Effector CD4-positive, alpha-beta T cell (primary cell): ENCODE measurements around the gene FYB2.
A peak's percentile ranks its signal among the peaks of the same experiment; 100 is the strongest.

Source experiments
- DNase-seq: peaks from one replicate; pipeline ENCODE4 v3.0.0-alpha.2; 2020

FYB2 gene

DNA sequence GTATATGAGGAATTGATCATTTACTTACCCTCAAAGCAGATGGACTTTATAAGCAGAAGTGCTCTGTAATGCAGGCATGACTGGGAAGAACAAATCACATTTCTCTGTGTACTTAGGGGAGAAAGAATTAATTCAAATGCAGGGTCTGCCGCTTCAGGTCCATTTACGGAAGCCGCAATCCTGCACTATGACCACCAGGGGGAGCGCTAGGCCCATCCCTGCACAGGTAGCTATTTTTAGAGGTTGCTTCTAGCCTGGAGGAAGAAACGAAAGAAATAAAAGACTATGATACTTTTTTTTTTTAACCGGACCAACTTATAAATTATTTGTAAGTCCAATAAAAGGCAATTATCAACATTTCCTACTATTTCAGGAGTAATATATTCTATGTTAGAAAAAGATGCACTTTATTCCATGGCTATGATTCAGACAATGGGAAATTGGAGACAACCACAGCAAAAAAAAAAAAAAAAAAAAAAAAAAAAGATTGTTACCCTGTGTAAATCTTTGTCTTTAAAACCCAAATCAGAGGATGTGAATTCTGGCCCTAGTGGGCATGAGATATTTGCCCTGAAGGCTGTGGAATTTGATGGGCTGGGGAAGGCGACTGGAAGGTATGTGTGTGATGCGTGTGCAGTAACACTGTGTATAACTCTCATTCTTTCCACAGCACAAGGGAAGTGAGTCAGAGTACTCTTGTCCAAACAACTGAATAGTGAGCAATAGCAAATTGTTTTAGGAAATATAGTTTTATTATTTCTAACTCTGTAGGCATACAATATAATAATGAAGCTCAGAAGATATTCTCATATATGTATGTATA lies 12.9 kb upstream of the FYB2 start:
- DNase-seq = peak; percentile 55

GRCh38 chr1:56830052-56830451 lies 10.8 kb upstream of the FYB2 start:
- DNase-seq = no peak

- no peak for DNase-seq
These were observed 8.5 kb upstream of the FYB2 start for GRCh38 chr1:56827711-56828110.

- DNase-seq = no peak
These were observed 6.2 kb upstream of the FYB2 start for GRCh38 chr1:56825436-56825835.

GRCh38 chr1:56824938-56825337 lies 5.7 kb upstream of the FYB2 start:
- DNase-seq = no peak

DNA sequence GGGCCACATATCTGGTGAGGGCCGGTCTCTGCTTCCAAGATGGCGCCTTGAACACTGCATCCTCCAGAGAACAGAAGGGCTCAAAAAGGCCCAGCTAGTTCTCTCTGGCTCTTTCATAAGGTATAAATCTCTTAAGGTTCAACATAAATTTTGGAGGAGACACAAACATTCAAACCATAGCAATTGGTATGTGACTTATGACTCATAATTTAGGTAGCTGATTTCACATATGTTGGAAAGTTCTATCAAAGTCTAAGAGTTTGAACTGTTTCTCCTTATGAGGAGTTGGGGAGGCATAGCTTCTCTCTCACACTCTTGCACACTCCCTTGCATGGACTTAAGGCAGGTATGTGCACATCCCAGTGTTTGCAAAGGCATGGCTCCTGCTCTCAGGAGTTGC lies 5.1 kb upstream of the FYB2 start:
- no peak for DNase-seq

- no peak for DNase-seq
These were observed 2.2 kb upstream of the FYB2 start for GRCh38 chr1:56821462-56821797.

GRCh38 chr1:56820755-56821461 lies 1.7 kb upstream of the FYB2 start:
- peak; percentile 36 for DNase-seq

DNA sequence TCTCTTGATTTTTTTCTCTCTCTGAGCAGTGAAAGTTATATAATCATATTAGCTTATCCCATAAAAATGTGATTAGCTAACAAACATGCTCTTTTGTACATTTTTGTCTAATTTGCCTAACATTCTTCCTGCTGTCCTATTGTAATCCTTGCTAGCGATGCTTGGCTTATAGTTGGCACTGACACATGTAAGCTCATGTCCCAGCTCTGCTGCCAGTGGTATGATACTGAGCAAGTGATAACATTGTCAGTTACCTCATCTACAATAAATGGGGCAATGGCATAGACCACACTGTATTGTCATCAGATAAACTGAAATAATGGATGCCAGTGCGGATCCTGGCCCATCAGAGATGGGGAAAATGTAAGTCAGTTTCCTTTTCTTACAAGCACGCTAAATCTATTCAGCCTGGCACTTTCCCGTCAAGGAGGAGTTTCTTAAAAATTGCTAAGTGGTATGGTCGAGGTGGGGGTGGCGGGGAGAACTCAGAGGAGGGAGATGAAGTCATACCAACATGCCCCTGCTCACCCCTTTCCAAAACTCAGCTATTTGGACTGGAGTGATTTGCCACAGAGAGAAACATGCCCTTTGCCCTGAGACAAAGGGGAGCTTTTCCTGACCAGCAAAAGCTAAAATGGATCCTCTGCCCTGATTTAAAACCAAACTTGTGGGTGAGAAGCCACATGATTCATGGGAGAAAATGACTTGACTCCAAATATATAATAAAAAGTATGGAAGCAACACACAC lies 1.3 kb downstream of the FYB2 start:
- DNase-seq = no peak

DNA sequence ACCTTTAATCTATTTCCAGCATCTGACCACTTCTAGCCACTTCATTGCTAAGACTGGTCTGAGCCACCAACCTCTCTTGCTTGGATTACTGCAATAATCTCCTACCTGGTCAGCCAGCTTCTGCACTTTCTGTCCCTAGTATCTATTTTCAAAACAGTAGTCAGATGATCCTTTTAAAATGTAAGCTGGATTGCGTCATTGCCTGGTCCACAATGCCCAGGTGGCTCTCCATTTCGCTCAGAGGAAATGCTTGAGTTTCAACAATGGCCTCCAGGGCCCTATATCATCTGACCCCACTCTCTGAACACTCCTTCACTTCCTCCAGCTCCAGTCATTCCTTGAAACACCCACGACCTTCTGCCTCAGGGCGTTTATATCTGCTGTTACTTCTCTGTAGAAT lies 2.3 kb downstream of the FYB2 start:
- DNase-seq = no peak

DNA sequence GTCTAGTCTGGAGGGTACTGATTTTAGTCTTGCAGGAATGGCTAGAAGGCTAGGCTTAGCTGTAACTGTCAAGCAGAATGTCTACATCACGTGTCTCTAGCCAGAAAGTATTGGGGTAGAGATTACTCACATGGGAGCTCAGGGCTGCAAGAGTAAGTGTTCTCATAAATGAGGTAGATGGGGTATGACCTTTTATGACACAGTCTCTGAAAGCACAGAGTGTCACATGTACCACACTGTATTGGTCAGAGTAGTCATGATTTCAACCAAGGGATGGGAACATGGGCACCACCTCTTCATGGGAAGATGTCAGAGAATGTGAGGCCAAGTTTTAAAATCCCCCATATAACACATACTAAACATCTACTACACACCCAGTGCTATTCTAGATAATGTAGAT lies 2.9 kb downstream of the FYB2 start:
- DNase-seq = no peak

- no peak for DNase-seq
These were observed 5.0 kb downstream of the FYB2 start for GRCh38 chr1:56814205-56814604.

- no peak for DNase-seq
These were observed 7.9 kb downstream of the FYB2 start for GRCh38 chr1:56811331-56811730.

GRCh38 chr1:56808410-56808809 lies 10.8 kb downstream of the FYB2 start:
- no peak for DNase-seq

DNA sequence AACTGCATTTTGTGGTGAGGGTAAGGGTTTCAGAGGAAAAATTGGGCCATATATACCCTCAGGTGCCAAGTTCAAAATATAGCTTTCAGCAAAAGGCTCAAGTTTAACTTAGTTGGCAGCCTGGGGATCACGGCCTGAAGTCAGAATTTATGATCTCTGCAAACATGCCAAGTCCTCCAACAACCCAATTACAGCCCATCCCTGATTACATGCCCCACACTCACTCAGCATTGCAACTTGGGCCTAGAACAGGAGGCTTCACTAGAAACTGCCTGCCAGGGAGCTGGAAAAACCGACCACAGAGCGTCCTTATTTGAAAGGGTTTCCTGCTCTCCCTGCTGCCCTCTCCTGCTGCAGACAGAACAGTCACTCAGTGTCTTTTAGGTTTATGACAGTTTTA lies 12.4 kb downstream of the FYB2 start:
- no peak for DNase-seq

GRCh38 chr1:56803561-56804156 lies 15.5 kb downstream of the FYB2 start:
- no peak for DNase-seq

GRCh38 chr1:56799605-56800400 lies 19.4 kb downstream of the FYB2 start:
- no peak for DNase-seq

- no peak for DNase-seq
These were observed 21.1 kb downstream of the FYB2 start for GRCh38 chr1:56798053-56798471.

DNA sequence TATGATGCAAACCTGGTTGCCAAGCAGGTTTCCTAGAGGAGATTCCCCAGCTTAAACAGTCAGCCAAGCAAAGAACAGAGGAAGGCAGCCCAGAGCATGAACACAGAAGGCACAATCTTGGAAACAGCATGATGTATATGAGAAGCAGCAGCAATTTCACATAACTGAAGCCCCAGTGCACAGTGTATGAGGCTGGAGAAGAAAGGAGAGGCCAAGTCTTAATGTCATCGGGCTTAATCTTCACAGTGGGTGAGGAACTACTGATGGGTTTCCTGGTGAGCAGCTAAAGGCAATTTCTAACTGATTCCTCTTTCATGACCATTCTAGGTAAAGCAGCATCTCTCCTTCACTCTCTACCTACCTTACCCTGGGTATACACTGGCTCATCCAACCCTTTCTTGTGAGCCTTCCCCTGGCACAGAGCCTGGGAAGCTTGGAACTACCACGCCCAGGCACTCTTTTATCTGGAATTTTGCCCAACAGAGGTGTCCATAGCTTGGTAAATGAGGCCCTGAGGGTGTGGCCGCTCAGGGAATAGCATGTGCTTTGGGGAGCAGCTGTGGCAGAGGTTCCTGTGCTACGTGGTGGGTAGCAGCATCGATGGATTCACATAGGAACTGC lies 22.0 kb downstream of the FYB2 start:
- no peak for DNase-seq

DNA sequence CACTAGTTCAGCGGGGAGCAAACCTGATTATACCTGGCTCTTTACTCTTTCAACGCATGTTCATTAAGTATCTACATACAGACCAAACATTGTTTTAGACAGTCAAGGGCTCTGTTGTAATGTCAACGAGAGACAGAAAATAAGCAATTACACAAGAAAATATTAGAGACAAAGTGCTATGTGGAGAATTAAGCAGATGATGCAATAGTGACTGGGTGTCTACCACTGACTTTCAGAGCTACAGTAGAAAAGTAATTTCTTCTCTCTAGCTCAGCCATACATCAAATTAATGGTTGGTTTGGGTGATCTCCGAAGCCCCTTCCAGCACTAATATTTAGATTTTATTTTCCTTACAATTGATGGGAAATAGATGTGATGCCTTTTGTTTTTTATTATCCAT lies 23.3 kb downstream of the FYB2 start:
- DNase-seq = no peak

DNA sequence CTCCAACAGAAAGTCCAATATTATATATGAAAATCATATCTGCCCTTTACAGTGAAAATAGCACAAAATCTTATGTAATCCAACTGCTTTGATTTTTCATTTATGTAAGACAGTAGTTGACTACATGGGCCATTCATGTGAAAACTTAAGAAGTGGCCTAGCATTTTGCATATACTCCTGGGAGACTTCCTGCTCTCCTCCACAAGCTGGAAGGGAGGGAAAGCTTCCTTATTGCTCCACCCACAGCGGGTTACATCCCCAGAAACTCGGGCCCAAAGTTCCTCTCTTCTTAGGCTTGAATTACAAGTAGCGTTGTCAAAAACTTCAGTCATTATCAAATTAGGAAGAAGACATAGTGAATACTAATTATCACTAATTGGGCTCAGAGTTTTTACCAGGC lies 29.2 kb downstream of the FYB2 start:
- DNase-seq = no peak

- DNase-seq = no peak
These were observed 30.6 kb downstream of the FYB2 start for GRCh38 chr1:56788588-56788987.
